Neural progenitor cell (in vitro differentiated cells): Measurements from ENCODE around the gene ADRB2. TPM values are rescaled to one million over a fixed set of nuclear protein-coding genes. Genes with fewer than 3 reads are reported as not detected.

Source experiments
- DNase-seq: peaks from one replicate; pipeline ENCODE4 v3.0.0-alpha.2; 2016; ENCODE audit warnings: low spot score
- H2AFZ ChIP-seq: fragments of 200-600 bp; sonication (generic); replicated peaks from 2 replicates; pipeline ENCODE4 v1.6.1; 2016; ENCODE audit warnings: antibody characterized with exemption
- H3F3A ChIP-seq: fragments of 200-600 bp; sonication (generic); 2 replicates; pipeline ENCODE4 v1.6.1; 2016; ENCODE audit warnings: antibody characterized with exemption, low read depth
- H3K27ac ChIP-seq: fragments of 200-600 bp; sonication (generic); 2 replicates; pipeline ENCODE4 v1.5.1; 2016; ENCODE audit warnings: mild to moderate bottlenecking
- H3K27me3 ChIP-seq: fragments of 200-600 bp; sonication (generic); 2 replicates; pipeline ENCODE4 v1.6.1; 2016; ENCODE audit warnings: mild to moderate bottlenecking, moderate library complexity
- H3K36me3 ChIP-seq: fragments of 200-600 bp; sonication (generic); 2 replicates; pipeline ENCODE4 v1.5.1; 2016
- H3K4me1 ChIP-seq: fragments of 200-600 bp; sonication (generic); 2 replicates; pipeline ENCODE4 v1.6.1; 2016; ENCODE audit warnings: mixed run types
- H3K4me2 ChIP-seq: fragments of 200-600 bp; sonication (generic); 2 replicates; pipeline ENCODE4 v1.6.1; 2016
- H3K4me3 ChIP-seq: fragments of 200-600 bp; sonication (generic); 2 replicates; pipeline ENCODE4 v1.5.1; 2016
- H3K79me2 ChIP-seq: fragments of 200-600 bp; sonication (generic); 2 replicates; pipeline ENCODE4 v1.6.1; 2016; ENCODE audit warnings: low read depth
- H3K9ac ChIP-seq: fragments of 200-600 bp; sonication (generic); 2 replicates; pipeline ENCODE4 v1.6.1; 2016
- H3K9me3 ChIP-seq: fragments of 200-600 bp; sonication (generic); 2 replicates; pipeline ENCODE4 v1.5.1; 2016; ENCODE audit warnings: low read depth
- H4K20me1 ChIP-seq: fragments of 200-600 bp; sonication (generic); 2 replicates; pipeline ENCODE4 v1.6.1; 2016; ENCODE audit warnings: low read depth
- H3K27ac Mint-ChIP-seq: 3 replicates; pipeline ENCODE4 v1.8.0; 2021; ENCODE audit warnings: mixed read lengths
- H3K27me3 Mint-ChIP-seq: 2 replicates; pipeline ENCODE4 v1.8.0; 2022; ENCODE audit warnings: low read depth, mild to moderate bottlenecking, inconsistent platforms, moderate library complexity, mixed read lengths; ENCODE audit not compliant: insufficient read depth
- H3K36me3 Mint-ChIP-seq: 3 replicates; pipeline ENCODE4 v1.8.0; 2021; ENCODE audit warnings: mixed read lengths
- H3K4me1 Mint-ChIP-seq: 3 replicates; pipeline ENCODE4 v1.8.0; 2021; ENCODE audit warnings: mixed read lengths
- H3K4me3 Mint-ChIP-seq: 3 replicates; pipeline ENCODE4 v1.8.0; 2021; ENCODE audit warnings: mild to moderate bottlenecking, moderate library complexity, mixed read lengths
- H3K9me3 Mint-ChIP-seq: 3 replicates; pipeline ENCODE4 v1.8.0; 2020; ENCODE audit warnings: mixed read lengths
- CTCF ChIP-seq: fragments of 200-600 bp; sonication (generic); IDR thresholded peaks from 2 replicates; pipeline ENCODE4 v1.5.1; 2017; ENCODE audit warnings: antibody characterized with exemption, mild to moderate bottlenecking
- EZH2 ChIP-seq: fragments of 200-600 bp; sonication (generic); IDR thresholded peaks from 2 replicates; pipeline ENCODE4 v1.6.1; 2017; ENCODE audit warnings: antibody characterized with exemption, mild to moderate bottlenecking, moderate library complexity
- EZH2phosphoT487 ChIP-seq: fragments of 200-600 bp; sonication (generic); IDR thresholded peaks from 2 replicates; pipeline ENCODE4 v1.6.1; 2017; ENCODE audit warnings: antibody characterized with exemption
- total RNA-seq: library from RNA; depleted of rRNA; stranded (reverse); fragments of >200 nt; gene quantifications from 2 replicates; pipeline ENCODE4 v1.2.3, GENCODE V29; 2015; ENCODE audit warnings: low replicate concordance

ADRB2 gene
- total RNA-seq, 1 donor from 2014 or later: 0.32 TPM

GRCh38 chr5:148853868-148854267 lies 27.5 kb downstream of the ADRB2 start:
- no peak for DNase-seq
- H3F3A ChIP-seq: no peaks in the 10 kb centered on the region
- H4K20me1 ChIP-seq: no peaks in the 10 kb centered on the region
- no peak overlapping the region for H3K9ac ChIP-seq
- no peaks in the 10 kb centered on the region for H3K79me2 ChIP-seq
- no peak overlapping the region for H3K4me3 Mint-ChIP-seq
- no peaks in the 10 kb centered on the region for H3K36me3 Mint-ChIP-seq
- no peaks in the 10 kb centered on the region for H3K27me3 ChIP-seq
- H3K27ac ChIP-seq: no peak overlapping the region
- no peaks in the 10 kb centered on the region for H3K9me3 Mint-ChIP-seq
- H3K27me3 Mint-ChIP-seq: peaks cover 2% of the 10 kb centered on the region
- H3K4me2 ChIP-seq: no peak overlapping the region
- H3K4me1 ChIP-seq: peaks cover 4% of the 10 kb centered on the region
- no peaks in the 10 kb centered on the region for H3K4me1 Mint-ChIP-seq
- no peak overlapping the region for H2AFZ ChIP-seq
- no peak overlapping the region for H3K27ac Mint-ChIP-seq
- H3K4me3 ChIP-seq: no peak overlapping the region
- H3K9me3 ChIP-seq: no peaks in the 10 kb centered on the region
- H3K36me3 ChIP-seq: no peaks in the 10 kb centered on the region
- TF ChIP-seq CTCF (no peak), EZH2phosphoT487 (no peak), EZH2 (no peak)

GRCh38 chr5:148855249-148856008 lies 29.0 kb downstream of the ADRB2 start:
- no peaks in the 10 kb centered on the region for H3K9me3 ChIP-seq
- H3K9me3 Mint-ChIP-seq: no peaks in the 10 kb centered on the region
- H4K20me1 ChIP-seq: no peaks in the 10 kb centered on the region
- no peak overlapping the region for H2AFZ ChIP-seq
- no peaks in the 10 kb centered on the region for H3K27me3 ChIP-seq
- no peak overlapping the region for H3K9ac ChIP-seq
- no peaks in the 10 kb centered on the region for H3K36me3 Mint-ChIP-seq
- peaks cover 15% of the 10 kb centered on the region for H3K4me1 ChIP-seq
- H3K36me3 ChIP-seq: no peaks in the 10 kb centered on the region
- H3K4me1 Mint-ChIP-seq: peaks cover 10% of the 10 kb centered on the region
- peaks cover 2% of the 10 kb centered on the region for H3K27me3 Mint-ChIP-seq
- H3K4me3 ChIP-seq: no peak overlapping the region
- no peak overlapping the region for H3K4me2 ChIP-seq
- TF ChIP-seq CTCF: no peak
- TF ChIP-seq EZH2: no peak
- no peak for TF ChIP-seq EZH2phosphoT487
- no peak for DNase-seq
- no peak overlapping the region for H3K27ac Mint-ChIP-seq
- no peak overlapping the region for H3K4me3 Mint-ChIP-seq
- H3K79me2 ChIP-seq: no peaks in the 10 kb centered on the region
- no peaks in the 10 kb centered on the region for H3F3A ChIP-seq
- no peak overlapping the region for H3K27ac ChIP-seq

- Histone ChIP-seq H3K27ac (no peak overlapping the region), H3K79me2 (no peaks in the 10 kb centered on the region), H2AFZ (no peak overlapping the region), H3K4me1 (peaks cover 15% of the 10 kb centered on the region), H3K9me3 (no peaks in the 10 kb centered on the region), H3K27me3 (no peaks in the 10 kb centered on the region), H3K4me3 (no peak overlapping the region), H3K36me3 (no peaks in the 10 kb centered on the region), H4K20me1 (no peaks in the 10 kb centered on the region), H3K4me2 (no peak overlapping the region), H3F3A (no peaks in the 10 kb centered on the region), H3K9ac (no peak overlapping the region)
- Mint-ChIP-seq H3K4me3 (no peak overlapping the region), H3K27me3 (peaks cover 2% of the 10 kb centered on the region), H3K36me3 (no peaks in the 10 kb centered on the region), H3K4me1 (peaks cover 10% of the 10 kb centered on the region), H3K9me3 (no peaks in the 10 kb centered on the region), H3K27ac (no peak overlapping the region)
- TF ChIP-seq EZH2 (no peak), CTCF (no peak), EZH2phosphoT487 (no peak)
- no peak for DNase-seq
Observed at GRCh38 chr5:148856009-148856367, 29.6 kb downstream of the ADRB2 start.
